Activated CD4-positive, alpha-beta T cell treated with anti-CD3 and anti-CD28 coated beads for 36 hours (primary cell): ENCODE data around the gene CPT1B. TPM values are rescaled to one million over a fixed set of nuclear protein-coding genes. Genes with fewer than 3 reads are reported as not detected.

Source experiments
- ATAC-seq: fragments of 200-7000 bp; cut with Tn5 transposase; one replicate; pipeline ENCODE4 v1.10.0; 2021; ENCODE audit warnings: mild to moderate bottlenecking, moderate library complexity
- CTCF ChIA-PET: fragments of 350-600 bp; sonication (Branson Sonifier 250); formaldehyde crosslinking; loops from one replicate; lab custom pipeline; 2021; ENCODE audit warnings: antibody characterized with exemption; lab: Charles Lee
- POLR2A ChIA-PET: fragments of 350-600 bp; sonication (Branson Sonifier 250); formaldehyde crosslinking; loops from one replicate; lab custom pipeline; 2021; ENCODE audit warnings: antibody characterized with exemption, inconsistent platforms; lab: Charles Lee
- DNase-seq: peaks from one replicate; pipeline ENCODE4 v3.0.0-alpha.2; 2020
- H3K27ac Mint-ChIP-seq: one replicate; pipeline ENCODE4 v1.8.0; 2021; ENCODE audit warnings: mixed read lengths
- H3K27me3 Mint-ChIP-seq: one replicate; pipeline ENCODE4 v1.8.0; 2021; ENCODE audit warnings: mixed read lengths
- H3K36me3 Mint-ChIP-seq: one replicate; pipeline ENCODE4 v1.8.0; 2021; ENCODE audit warnings: low read depth, mixed read lengths
- H3K4me1 Mint-ChIP-seq: one replicate; pipeline ENCODE4 v1.8.0; 2021; ENCODE audit warnings: mixed read lengths
- H3K4me3 Mint-ChIP-seq: one replicate; pipeline ENCODE4 v1.8.0; 2021; ENCODE audit warnings: mild to moderate bottlenecking, moderate library complexity, mixed read lengths
- H3K9me3 Mint-ChIP-seq: one replicate; pipeline ENCODE4 v1.8.0; 2021; ENCODE audit warnings: low read depth, mixed read lengths
- intact Hi-C, 2 experiments: fragments of 100-400 bp; cut with DNase I in 1 of 2; cut with micrococcal nuclease in 1 of 2; formaldehyde crosslinking; loops; one replicate each; pipeline versions ENCODE4 v1.14.2 to v1.15.1; 2022 to 2024; cut with DNase I, micrococcal nuclease
- total RNA-seq, 2 experiments: library from RNA; stranded (reverse); gene quantifications; one replicate each; pipeline ENCODE4 v1.2.3, GENCODE V29; 2021

CPT1B gene
- total RNA-seq = 10 to 100 TPM; 42.5 to 51.4 TPM

- Mint-ChIP-seq H3K4me3 (no peak within 1 kb of the TSS), H3K4me1 (peaks cover 18% of the 10 kb centered on the region), H3K9me3 (no peaks in the 10 kb centered on the region), H3K36me3 (peaks cover 41% of the 10 kb centered on the region), H3K27ac (no peak within 1 kb of the TSS), H3K27me3 (no peaks in the 10 kb centered on the region)
- DNase-seq = no peak
- ChIA-PET POLR2A (no interaction called here), CTCF (interaction anchor here (0.9 kb wide), 1 partner anchor 13 kb away, joined by 3 read pairs; no protein-coding TSS in a partner anchor)
- intact Hi-C loops = no loop called here
- ATAC-seq = no peak
Observed at GRCh38 chr22:50577987-50578775, at the start of gene CPT1B. Gene CPT1B, minus strand, starts transcription at chr22:50578427. Its CDS starts 512 bp downstream, at chr22:50577915.

DNA sequence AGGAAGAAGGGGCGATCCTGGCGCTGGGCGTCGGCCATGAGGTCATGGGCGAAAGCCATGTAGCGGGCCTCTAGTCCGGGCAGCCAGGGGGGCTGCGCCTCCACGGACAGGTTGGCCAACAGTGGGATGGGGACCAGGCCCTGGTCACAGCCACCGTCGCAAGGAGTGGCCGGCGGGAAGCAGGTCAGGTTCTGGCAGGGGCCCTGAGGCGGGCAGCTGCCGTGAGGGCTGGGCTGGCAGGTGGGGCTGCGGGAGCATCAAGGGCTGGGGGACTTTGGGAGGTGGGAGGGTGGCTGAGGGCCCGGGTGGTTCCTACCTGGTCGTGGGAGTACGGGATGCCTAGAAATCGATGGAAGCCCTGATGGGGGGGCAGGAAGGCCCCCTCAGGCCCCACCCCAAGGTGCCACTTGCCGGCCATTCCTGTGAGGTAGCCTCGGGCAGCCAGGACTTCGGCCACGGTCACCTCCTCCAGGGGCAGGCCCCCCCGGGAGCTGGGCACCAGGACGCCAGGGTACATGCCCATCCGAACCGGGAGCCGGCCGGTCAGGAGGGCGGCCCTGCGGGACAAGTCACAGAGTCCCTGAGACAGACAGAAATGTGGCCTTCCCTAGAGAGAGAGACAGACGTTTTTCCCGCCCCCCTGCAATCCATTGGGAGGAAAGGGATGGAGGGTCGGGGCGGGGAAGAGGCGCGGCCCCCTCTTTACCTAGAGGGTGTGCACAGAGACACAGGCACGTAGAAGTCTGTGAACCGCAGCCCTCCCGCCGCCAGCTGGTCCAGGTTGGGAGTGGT, 48.8 kb upstream of the CPT1B start:
- DNase-seq (no peak), ATAC-seq (peak; percentile 24)
- Mint-ChIP-seq H3K4me1 (peaks cover 25% of the 10 kb centered on the region), H3K27ac (peak overlapping the region; percentile 59), H3K4me3 (peak overlapping the region; percentile 76), H3K9me3 (no peaks in the 10 kb centered on the region), H3K36me3 (peaks cover 2% of the 10 kb centered on the region), H3K27me3 (no peaks in the 10 kb centered on the region)
- intact Hi-C loops = loop anchor here in 1 of 2 experiments (5.0 kb wide), 1 partner anchor 45 kb away; the partner anchor contains the start of gene SHANK3
- CTCF ChIA-PET = interaction anchor here (0.8 to 1.3 kb wide), 2 partner anchors 11 to 283 kb away, joined by 3 read pairs; no protein-coding TSS in a partner anchor
- POLR2A ChIA-PET = interaction anchor here (0.8 kb wide), 1 partner anchor 119 kb away, joined by 3 read pairs; the partner anchor contains the start of gene LMF2

DNA sequence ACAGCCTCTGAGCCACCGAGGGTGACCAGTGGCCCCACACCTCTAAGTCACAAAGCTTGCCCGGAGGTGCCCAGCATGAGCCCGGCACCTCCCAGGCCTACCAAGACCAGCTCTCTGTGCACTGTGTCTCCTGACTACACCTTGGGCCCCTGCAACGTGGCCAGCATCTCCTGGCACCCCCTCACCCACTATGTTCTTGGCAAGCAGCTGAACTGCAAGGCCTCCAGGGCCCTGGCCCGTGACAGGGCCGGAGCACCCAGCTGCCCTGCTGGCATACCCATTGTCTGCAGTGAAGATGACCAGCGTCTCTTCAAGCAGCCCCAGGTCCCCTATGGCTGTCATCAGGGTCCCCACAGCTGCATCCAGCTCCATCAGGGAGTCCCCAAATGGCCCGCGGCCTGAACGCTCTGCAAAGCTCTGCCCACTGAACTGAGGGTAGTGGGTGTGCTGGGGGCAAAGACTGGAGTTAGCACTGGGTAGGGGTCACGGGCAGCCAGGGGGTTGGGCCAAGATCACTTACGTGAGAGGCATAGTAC, 48.2 kb upstream of the CPT1B start:
- POLR2A ChIA-PET = interaction anchor here (0.8 kb wide), 1 partner anchor 119 kb away, joined by 3 read pairs; the partner anchor contains the start of gene LMF2
- Mint-ChIP-seq H3K9me3 (no peaks in the 10 kb centered on the region), H3K27me3 (no peaks in the 10 kb centered on the region), H3K36me3 (peaks cover 2% of the 10 kb centered on the region), H3K27ac (peak overlapping the region; percentile 59), H3K4me1 (peaks cover 32% of the 10 kb centered on the region), H3K4me3 (peak overlapping the region; percentile 62)
- ATAC-seq (no peak), DNase-seq (no peak)
- CTCF ChIA-PET = no interaction called here
- intact Hi-C loops = loop anchor here in 1 of 2 experiments (5.0 kb wide), 1 partner anchor 46 kb away; the partner anchor contains the start of gene SHANK3

GRCh38 chr22:50625568-50626313, 47.5 kb upstream of the CPT1B start:
- Mint-ChIP-seq H3K9me3 (no peaks in the 10 kb centered on the region), H3K4me1 (peaks cover 38% of the 10 kb centered on the region), H3K36me3 (peaks cover 2% of the 10 kb centered on the region), H3K4me3 (no peak overlapping the region), H3K27me3 (no peaks in the 10 kb centered on the region), H3K27ac (no peak overlapping the region)
- intact Hi-C loops = loop anchor here in 1 of 2 experiments (5.0 kb wide), 1 partner anchor 47 kb away; the partner anchor contains the start of gene SHANK3
- CTCF ChIA-PET = no interaction called here
- no peak for DNase-seq
- POLR2A ChIA-PET = interaction anchor here (0.8 kb wide), 1 partner anchor 118 kb away, joined by 3 read pairs; the partner anchor contains the start of gene LMF2
- no peak for ATAC-seq

DNA sequence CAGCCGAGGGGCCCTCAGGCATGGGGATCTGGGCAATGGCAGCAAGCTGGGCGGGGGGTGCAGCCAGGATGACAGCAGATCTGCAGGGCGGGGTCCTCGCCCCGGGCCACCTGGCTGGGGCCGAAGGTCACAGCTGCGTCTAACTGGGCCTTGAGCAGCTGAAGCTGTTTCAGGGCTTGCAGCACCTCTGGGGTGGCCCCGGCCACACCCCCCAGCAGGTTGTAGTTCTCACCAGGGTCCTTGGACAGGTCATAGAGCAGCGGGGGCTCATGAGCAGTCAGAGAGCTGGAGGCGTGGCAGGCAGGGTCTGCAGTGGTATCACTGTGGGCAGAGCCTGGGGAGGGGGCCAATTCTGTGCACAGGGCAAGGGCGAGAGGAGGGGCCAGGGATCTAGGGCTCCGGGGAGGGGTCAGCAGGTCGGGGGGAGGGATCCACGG, 46.9 kb upstream of the CPT1B start:
- intact Hi-C loops = loop anchor here in 1 of 2 experiments (5.0 kb wide), 1 partner anchor 47 kb away; the partner anchor contains the start of gene SHANK3
- H3K4me3 Mint-ChIP-seq = no peak overlapping the region
- H3K9me3 Mint-ChIP-seq = no peaks in the 10 kb centered on the region
- no peaks in the 10 kb centered on the region for H3K27me3 Mint-ChIP-seq
- ChIA-PET CTCF (no interaction called here), POLR2A (no interaction called here)
- no peak overlapping the region for H3K27ac Mint-ChIP-seq
- H3K36me3 Mint-ChIP-seq = peaks cover 2% of the 10 kb centered on the region
- H3K4me1 Mint-ChIP-seq = peaks cover 40% of the 10 kb centered on the region
- ATAC-seq (no peak), DNase-seq (no peak)

GRCh38 chr22:50624347-50625130, 46.3 kb upstream of the CPT1B start:
- intact Hi-C loops = loop anchor here (5.0 kb wide), 5 partner anchors 48 to 662 kb away; partner anchors contain the start of genes PIM3 (in 1 of the 2), PPP6R2 (in 1 of the 2) and SHANK3 (in 1 of the 2)
- H3K27me3 Mint-ChIP-seq = no peaks in the 10 kb centered on the region
- ATAC-seq (no peak), DNase-seq (no peak)
- peaks cover 2% of the 10 kb centered on the region for H3K36me3 Mint-ChIP-seq
- H3K4me1 Mint-ChIP-seq = peaks cover 43% of the 10 kb centered on the region
- ChIA-PET CTCF (no interaction called here), POLR2A (no interaction called here)
- no peaks in the 10 kb centered on the region for H3K9me3 Mint-ChIP-seq
- no peak overlapping the region for H3K4me3 Mint-ChIP-seq
- H3K27ac Mint-ChIP-seq = no peak overlapping the region

DNA sequence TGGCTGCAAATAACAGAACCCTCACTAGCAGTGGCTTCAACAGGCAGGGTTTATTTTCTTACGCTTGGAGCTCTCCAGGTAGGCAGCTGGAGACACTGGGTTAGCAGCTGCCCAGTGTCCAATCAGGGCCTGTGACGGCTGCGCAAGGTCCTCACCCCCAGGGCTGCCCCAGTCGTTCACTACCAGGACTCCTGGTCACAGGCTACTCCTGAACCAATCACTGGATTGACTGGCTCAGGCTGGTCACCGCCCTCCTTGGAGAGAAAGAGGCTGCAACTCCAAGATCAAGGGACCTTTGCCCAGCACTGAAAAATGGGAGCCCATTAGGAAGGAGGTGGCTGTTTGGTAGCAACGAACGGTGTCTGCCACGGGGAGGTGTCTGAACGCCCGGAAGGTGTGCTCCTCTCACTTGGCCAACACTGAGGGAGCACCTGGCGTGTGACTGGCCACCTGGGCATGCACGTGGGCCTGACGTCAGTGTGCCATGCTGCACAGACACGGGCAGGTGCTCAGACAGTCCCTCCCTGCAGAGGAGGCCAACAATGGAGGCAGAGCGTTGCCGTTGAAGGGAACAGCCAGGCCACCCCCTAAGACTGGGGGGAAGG, 44.6 kb upstream of the CPT1B start:
- Mint-ChIP-seq H3K9me3 (no peaks in the 10 kb centered on the region), H3K27me3 (no peaks in the 10 kb centered on the region), H3K4me3 (no peak overlapping the region), H3K27ac (peak overlapping the region; percentile 97), H3K4me1 (peaks cover 43% of the 10 kb centered on the region), H3K36me3 (peaks cover 2% of the 10 kb centered on the region)
- DNase-seq (no peak), ATAC-seq (no peak)
- intact Hi-C loops = loop anchor here (5.0 kb wide), 4 partner anchors 69 to 661 kb away; partner anchors contain the start of genes PIM3 (in 1 of the 2) and PPP6R2 (in 1 of the 2)
- ChIA-PET POLR2A (no interaction called here), CTCF (no interaction called here)

DNA sequence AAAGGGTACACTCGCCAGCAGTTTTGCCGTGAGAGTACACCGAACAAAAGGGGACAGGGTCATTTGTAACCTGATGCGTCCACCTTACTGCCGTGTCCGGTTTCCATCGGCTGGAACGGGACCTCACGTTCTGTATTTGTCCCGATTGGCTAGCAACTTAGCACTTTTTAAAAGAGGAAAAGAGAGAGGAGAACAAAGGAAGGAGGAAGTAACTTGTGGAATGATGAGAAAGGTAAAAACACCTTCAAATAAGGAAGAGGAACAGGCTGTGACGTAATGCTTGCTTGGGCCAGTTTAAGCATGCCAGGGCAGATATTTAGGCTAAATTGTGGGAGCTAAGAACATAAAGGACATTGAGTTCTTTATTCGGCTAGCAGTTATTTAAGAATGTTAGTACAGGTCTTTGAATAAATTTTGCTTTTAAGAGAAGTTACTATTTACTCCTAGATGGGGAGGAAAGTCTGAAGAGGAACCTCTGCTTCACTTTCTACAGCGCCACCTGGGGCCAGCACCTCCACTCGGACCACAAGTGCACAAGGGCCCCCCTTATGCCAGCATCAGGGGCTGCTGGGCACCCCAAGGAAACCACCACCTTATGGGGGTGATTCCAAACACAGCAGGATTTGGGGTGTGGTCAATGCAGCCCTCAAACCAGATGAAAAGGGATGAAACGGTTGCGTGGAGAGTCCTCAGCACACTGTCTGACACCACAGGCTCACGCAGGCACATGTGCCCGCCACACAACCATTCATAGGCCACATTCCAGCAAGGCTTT, 43.9 kb upstream of the CPT1B start:
- peak; percentile 68 for DNase-seq

More for the DNA sequence above, 43.9 kb upstream of the CPT1B start:
- H3K36me3 Mint-ChIP-seq = peaks cover 2% of the 10 kb centered on the region
- no peaks in the 10 kb centered on the region for H3K9me3 Mint-ChIP-seq
- H3K27ac Mint-ChIP-seq = peak overlapping the region; percentile 97
- H3K27me3 Mint-ChIP-seq = no peaks in the 10 kb centered on the region
- ChIA-PET CTCF (interaction anchor here (0.6 to 2.3 kb wide), 10 partner anchors 8 to 124 kb away, joined by 3 to 27 read pairs (median 3); partner anchors contain the start of genes LMF2 and SCO2), POLR2A (interaction anchor here (0.6 to 1.9 kb wide), 3 partner anchors 83 to 97 kb away, joined by 3 to 22 read pairs (median 12); partner anchors contain the start of gene SCO2)
- intact Hi-C loops = loop anchor here (1.0 to 5.0 kb wide), 17 partner anchors 39 to 769 kb away; partner anchors contain the start of genes KLHDC7B (in 1 of the 2), MAPK11 (in 1 of the 2), PIM3 (in 1 of the 2) and PPP6R2 (in 1 of the 2)
- peaks cover 43% of the 10 kb centered on the region for H3K4me1 Mint-ChIP-seq
- peak overlapping the region; percentile 80 for H3K4me3 Mint-ChIP-seq
- ATAC-seq = no peak
